Astrocyte (in vitro differentiated cells and primary cell): ENCODE measurements around the gene NPM1.

ENCODE experiments used
- CTCF ChIP-seq: IDR thresholded peaks from 2 replicates; pipeline ENCODE4 v1.5.1; 2011; ENCODE audit warnings: low read depth, mild to moderate bottlenecking, inconsistent platforms, low read length, moderate library complexity; ENCODE audit not compliant: insufficient read depth
- EZH2 ChIP-seq: IDR thresholded peaks from 2 replicates; pipeline ENCODE4 v1.6.1; 2012; ENCODE audit warnings: mild to moderate bottlenecking, low read length, inconsistent platforms; ENCODE audit not compliant: insufficient read depth

- TF ChIP-seq CTCF (no peak), EZH2 (no peak)
Measured at GRCh38 chr5:171397190-171397589, 9.5 kb downstream of the NPM1 start.
